Parathyroid adenoma (tissue), 2 donors: ENCODE measurements around the gene RXFP1.

Experiments
- H2AFZ ChIP-seq: fragments of 300-600 bp; sonication (generic); one replicate; pipeline ENCODE4 v1.7.0; 2017; ENCODE audit warnings: antibody characterized with exemption, mild to moderate bottlenecking
- H3K27ac ChIP-seq: fragments of 300-600 bp; sonication (generic); one replicate; pipeline ENCODE4 v1.7.0; 2017
- H3K27me3 ChIP-seq: fragments of 300-600 bp; sonication (generic); one replicate; pipeline ENCODE4 v1.7.0; 2017; ENCODE audit warnings: low read length; ENCODE audit not compliant: control insufficient read depth, insufficient read depth
- H3K36me3 ChIP-seq: fragments of 300-600 bp; sonication (generic); one replicate; pipeline ENCODE4 v1.7.0; 2017; ENCODE audit warnings: low read length; ENCODE audit not compliant: control insufficient read depth, insufficient read depth
- H3K4me1 ChIP-seq: fragments of 300-600 bp; sonication (generic); one replicate; pipeline ENCODE4 v1.7.0; 2017; ENCODE audit warnings: control low read depth
- H3K4me2 ChIP-seq: fragments of 300-600 bp; sonication (generic); one replicate; pipeline ENCODE4 v1.7.0; 2017; ENCODE audit warnings: low read length
- H3K4me3 ChIP-seq: fragments of 300-600 bp; sonication (generic); one replicate; pipeline ENCODE4 v1.7.0; 2017; ENCODE audit warnings: low read depth, low read length
- H3K79me2 ChIP-seq: fragments of 300-600 bp; sonication (generic); one replicate; pipeline ENCODE4 v1.7.0; 2017; ENCODE audit warnings: control low read depth
- H3K9ac ChIP-seq: fragments of 300-600 bp; sonication (generic); one replicate; pipeline ENCODE4 v1.7.0; 2017; ENCODE audit warnings: mild to moderate bottlenecking
- H3K9me3 ChIP-seq: fragments of 300-600 bp; sonication (generic); one replicate; pipeline ENCODE4 v1.7.0; 2017; ENCODE audit warnings: low read length; ENCODE audit not compliant: control insufficient read depth
- TF ChIP-seq, protein P1 (sequence below): fragments of 300-600 bp; sonication (generic); IDR thresholded peaks from one replicate; pipeline ENCODE4 v1.7.0; 2017; ENCODE audit warnings: antibody characterized with exemption, mild to moderate bottlenecking
- donor health status: primary hyperparathyroidism.

The RXFP1 gene

GRCh38 chr4:158681629-158682028, 159.9 kb downstream of the RXFP1 start:
- Histone ChIP-seq H3K9ac (no peak overlapping the region), H2AFZ (no peak overlapping the region), H3K36me3 (no peaks in the 10 kb centered on the region), H3K4me3 (no peak overlapping the region), H3K9me3 (no peaks in the 10 kb centered on the region), H3K27ac (no peak overlapping the region), H3K4me1 (no peaks in the 10 kb centered on the region), H3K4me2 (no peak overlapping the region), H3K27me3 (no peaks in the 10 kb centered on the region), H3K79me2 (no peaks in the 10 kb centered on the region)
- TF ChIP-seq, protein P1, sequence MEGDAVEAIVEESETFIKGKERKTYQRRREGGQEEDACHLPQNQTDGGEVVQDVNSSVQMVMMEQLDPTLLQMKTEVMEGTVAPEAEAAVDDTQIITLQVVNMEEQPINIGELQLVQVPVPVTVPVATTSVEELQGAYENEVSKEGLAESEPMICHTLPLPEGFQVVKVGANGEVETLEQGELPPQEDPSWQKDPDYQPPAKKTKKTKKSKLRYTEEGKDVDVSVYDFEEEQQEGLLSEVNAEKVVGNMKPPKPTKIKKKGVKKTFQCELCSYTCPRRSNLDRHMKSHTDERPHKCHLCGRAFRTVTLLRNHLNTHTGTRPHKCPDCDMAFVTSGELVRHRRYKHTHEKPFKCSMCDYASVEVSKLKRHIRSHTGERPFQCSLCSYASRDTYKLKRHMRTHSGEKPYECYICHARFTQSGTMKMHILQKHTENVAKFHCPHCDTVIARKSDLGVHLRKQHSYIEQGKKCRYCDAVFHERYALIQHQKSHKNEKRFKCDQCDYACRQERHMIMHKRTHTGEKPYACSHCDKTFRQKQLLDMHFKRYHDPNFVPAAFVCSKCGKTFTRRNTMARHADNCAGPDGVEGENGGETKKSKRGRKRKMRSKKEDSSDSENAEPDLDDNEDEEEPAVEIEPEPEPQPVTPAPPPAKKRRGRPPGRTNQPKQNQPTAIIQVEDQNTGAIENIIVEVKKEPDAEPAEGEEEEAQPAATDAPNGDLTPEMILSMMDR, result no peak

DNA sequence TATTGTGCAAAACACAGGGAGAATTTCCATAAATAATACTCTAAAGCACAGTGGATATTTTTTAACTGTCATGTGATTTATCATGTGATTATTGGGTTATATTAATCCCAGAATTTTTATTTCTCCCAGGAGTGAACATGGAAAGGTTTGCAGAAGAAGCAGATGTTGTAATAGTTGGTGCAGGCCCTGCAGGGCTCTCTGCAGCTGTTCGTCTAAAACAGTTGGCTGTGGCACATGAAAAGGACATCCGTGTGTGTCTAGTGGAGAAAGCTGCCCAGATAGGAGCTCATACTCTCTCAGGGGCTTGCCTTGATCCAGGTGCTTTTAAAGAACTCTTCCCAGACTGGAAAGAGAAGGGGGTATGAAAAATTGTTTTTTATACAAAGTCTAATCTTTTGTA, 160.4 kb downstream of the RXFP1 start:
- Histone ChIP-seq H3K27me3 (no peaks in the 10 kb centered on the region), H3K4me3 (no peak overlapping the region), H3K4me1 (no peaks in the 10 kb centered on the region), H3K27ac (no peak overlapping the region), H3K4me2 (no peak overlapping the region), H3K9ac (no peak overlapping the region), H3K79me2 (no peaks in the 10 kb centered on the region), H3K9me3 (no peaks in the 10 kb centered on the region), H2AFZ (no peak overlapping the region), H3K36me3 (no peaks in the 10 kb centered on the region)
- TF ChIP-seq, protein P1, result no peak

GRCh38 chr4:158688813-158689212, 167.1 kb downstream of the RXFP1 start:
- Histone ChIP-seq H3K27ac (no peak overlapping the region), H3K36me3 (no peaks in the 10 kb centered on the region), H3K9me3 (no peaks in the 10 kb centered on the region), H3K27me3 (no peaks in the 10 kb centered on the region), H2AFZ (no peak overlapping the region), H3K79me2 (no peaks in the 10 kb centered on the region), H3K4me2 (no peak overlapping the region), H3K4me3 (no peak overlapping the region), H3K9ac (no peak overlapping the region), H3K4me1 (no peaks in the 10 kb centered on the region)
- TF ChIP-seq, protein P1, result no peak
